ENCODE data around the gene TUBB.

TUBB gene

GRCh38 chr6:30687659-30688431 is 32.3 kb upstream of the TUBB start:
- no peak for DNase-seq (ENCODE audit: low read depth in 2 of 2)

- DNase-seq (ENCODE audit: low read depth in 2 of 2): no peak
Observed at GRCh38 chr6:30688569-30688968, 31.6 kb upstream of the TUBB start.

- DNase-seq (ENCODE audit: low read depth in 2 of 2): no peak
Observed at GRCh38 chr6:30689022-30689865, 30.9 kb upstream of the TUBB start.

GRCh38 chr6:30689985-30690384 is 30.2 kb upstream of the TUBB start:
- DNase-seq (ENCODE audit: low read depth in 2 of 2): no peak

GRCh38 chr6:30690403-30691207 is 29.5 kb upstream of the TUBB start, which contains the start of gene NRM:
Gene NRM, minus strand, starts transcription at chr6:30690984. Its CDS starts 10 bp downstream, at chr6:30690974.
- peak; percentile 46 to 72 for DNase-seq (ENCODE audit: low read depth in 2 of 2)

GRCh38 chr6:30691208-30691847 is 28.8 kb upstream of the TUBB start:
- no peak for DNase-seq (ENCODE audit: low read depth in 2 of 2)

- DNase-seq (ENCODE audit: low read depth in 2 of 2): no peak
Observed at GRCh38 chr6:30696432-30696831, 23.7 kb upstream of the TUBB start.

GRCh38 chr6:30700340-30700739 is 19.8 kb upstream of the TUBB start:
- no peak for DNase-seq (ENCODE audit: low read depth in 2 of 2)

- DNase-seq (ENCODE audit: low read depth in 2 of 2): no peak
Observed at GRCh38 chr6:30703011-30703410, 17.1 kb upstream of the TUBB start.

GRCh38 chr6:30703821-30704220 is 16.3 kb upstream of the TUBB start:
- no peak for DNase-seq (ENCODE audit: low read depth in 2 of 2)

GRCh38 chr6:30705620-30706019 is 14.5 kb upstream of the TUBB start:
- no peak for DNase-seq (ENCODE audit: low read depth in 2 of 2)

GRCh38 chr6:30707281-30707850 is 12.8 kb upstream of the TUBB start:
- DNase-seq (ENCODE audit: low read depth in 2 of 2): no peak

- DNase-seq (ENCODE audit: low read depth in 2 of 2): no peak
Observed at GRCh38 chr6:30709101-30709868, 10.9 kb upstream of the TUBB start.

GRCh38 chr6:30711758-30712380 is 8.3 kb upstream of the TUBB start:
- no peak for DNase-seq (ENCODE audit: low read depth in 2 of 2)

GRCh38 chr6:30712441-30712945 is 7.7 kb upstream of the TUBB start:
- DNase-seq (ENCODE audit: low read depth in 2 of 2): no peak

- DNase-seq (ENCODE audit: low read depth in 2 of 2): no peak
Observed at GRCh38 chr6:30714263-30714662, 5.9 kb upstream of the TUBB start.

GRCh38 chr6:30716879-30717128 is 3.3 kb upstream of the TUBB start:
- DNase-seq (ENCODE audit: low read depth in 2 of 2): no peak

- peak; percentile 90 to 98 for DNase-seq (ENCODE audit: low read depth in 2 of 2)
Observed at GRCh38 chr6:30717129-30717844, 2.9 kb upstream of the TUBB start, which contains the start of gene MDC1. Gene MDC1, minus strand, starts transcription at chr6:30717281. Its CDS starts 2,106 bp downstream, at chr6:30715175.

Measured in stimulated activated CD4-positive, alpha-beta T cell treated with anti-CD3 and anti-CD28 coated beads, Interleukin-1b, Interleukin-23, amount 100 ng/mL, for 1 hour (primary cell).